Caco-2 (cell line): ENCODE data around the gene CTDSPL2. TPM values are rescaled to one million over a fixed set of nuclear protein-coding genes. Genes with fewer than 3 reads are reported as not detected.

Source experiments
- BruUV-seq: library from RNA; stranded (reverse); fragments of 400-500 nt; replicated peaks from 2 replicates; lab custom pipeline; 2021; lab: Mats Ljungman, UMichigan
- CTCF ChIA-PET: fragments of 300-600 bp; sonication (Branson Sonifier 250); formaldehyde crosslinking; loops from one replicate; lab custom pipeline; 2022; ENCODE audit warnings: antibody characterized with exemption; lab: Charles Lee
- POLR2A ChIA-PET: fragments of 300-600 bp; sonication (Branson Sonifier 250); formaldehyde crosslinking; loops from one replicate; lab custom pipeline; 2022; ENCODE audit warnings: antibody characterized with exemption; lab: Charles Lee
- DNase-seq, 2 experiments: peaks; one replicate each; pipeline versions ENCODE4 v3.0.0 to v3.0.0-alpha.2; 2020 to 2022
- H3K27me3 ChIP-seq: replicated peaks from 2 replicates; pipeline ENCODE4 v1.6.0; 2011; ENCODE audit warnings: low read length; ENCODE audit not compliant: control insufficient read depth, insufficient read depth
- H3K36me3 ChIP-seq: 2 replicates; pipeline ENCODE4 v1.5.1; 2011; ENCODE audit warnings: low read length; ENCODE audit not compliant: control insufficient read depth, insufficient read depth
- H3K4me1 ChIP-seq: fragments of 250-450 bp; sonication (Bioruptor Pico); 2 replicates; pipeline ENCODE4 v1.5.1; 2020; ENCODE audit warnings: mild to moderate bottlenecking
- H3K4me3 ChIP-seq: 2 replicates; pipeline ENCODE4 v1.5.1; 2011; ENCODE audit warnings: low read depth, mild to moderate bottlenecking, control low read depth, low read length
- H3K9me3 ChIP-seq: fragments of 250-450 bp; sonication (Bioruptor Pico); 2 replicates; pipeline ENCODE4 v1.5.1; 2020; ENCODE audit warnings: mild to moderate bottlenecking, moderate library complexity
- H3K27ac Mint-ChIP-seq: one replicate; pipeline ENCODE4 v1.8.0; 2022; ENCODE audit warnings: mixed read lengths; ENCODE audit not compliant: unreplicated experiment
- H3K27me3 Mint-ChIP-seq: one replicate; pipeline ENCODE4 v1.8.0; 2022; ENCODE audit warnings: mixed read lengths; ENCODE audit not compliant: insufficient read depth, unreplicated experiment
- H3K36me3 Mint-ChIP-seq: one replicate; pipeline ENCODE4 v1.8.0; 2022; ENCODE audit warnings: mild to moderate bottlenecking, mixed read lengths; ENCODE audit not compliant: insufficient read depth, unreplicated experiment
- H3K4me1 Mint-ChIP-seq: one replicate; pipeline ENCODE4 v1.8.0; 2022; ENCODE audit warnings: low read depth, mixed read lengths; ENCODE audit not compliant: unreplicated experiment
- H3K4me3 Mint-ChIP-seq: one replicate; pipeline ENCODE4 v1.8.0; 2022; ENCODE audit warnings: mild to moderate bottlenecking, moderate library complexity, mixed read lengths; ENCODE audit not compliant: unreplicated experiment
- H3K9me3 Mint-ChIP-seq: one replicate; pipeline ENCODE4 v1.8.0; 2022; ENCODE audit warnings: mixed read lengths; ENCODE audit not compliant: unreplicated experiment
- CTCF ChIP-seq, 2 experiments: fragments of 200-600 bp in 1 of 2; IDR thresholded peaks; 1 replicate in 1 of 2; 2 replicates in 1 of 2; pipeline versions ENCODE4 v1.5.1 to v1.8.0; 2011 to 2022; ENCODE audit warnings: antibody characterized with exemption in 1 of 2, control low read depth in 1 of 2, inconsistent platforms in 1 of 2, low read depth in 1 of 2, low read length in 1 of 2, mild to moderate bottlenecking in 1 of 2, moderate library complexity in 1 of 2; ENCODE audit not compliant: insufficient read depth in 1 of 2, severe bottlenecking in 1 of 2, unreplicated experiment in 1 of 2
- intact Hi-C: fragments of 100-400 bp; cut with micrococcal nuclease; formaldehyde crosslinking; loops from one replicate; pipeline ENCODE4 v1.10.0; 2022; ENCODE audit not compliant: unreplicated experiment
- total RNA-seq: library from RNA; stranded (reverse); gene quantifications from 2 replicates; pipeline ENCODE4 v1.2.3, GENCODE V29; 2022

The CTDSPL2 gene
- total RNA-seq, 1 experiment from 2014 or later = 60.8 TPM

GRCh38 chr15:44574734-44575133, 147.3 kb downstream of the CTDSPL2 start:
- H3K27me3 Mint-ChIP-seq = no peaks in the 10 kb centered on the region
- no TSS peak for BruUV-seq
- ChIA-PET CTCF (no interaction called here), POLR2A (interaction anchor here (0.6 kb wide), 1 partner anchor 26 kb away, joined by 3 read pairs; no protein-coding TSS in a partner anchor)
- no peak overlapping the region for H3K4me3 Mint-ChIP-seq
- no peaks in the 10 kb centered on the region for H3K4me1 ChIP-seq
- no peaks in the 10 kb centered on the region; the same call in 1 of the 2 replicates for H3K36me3 ChIP-seq
- H3K36me3 Mint-ChIP-seq = peaks cover 36% of the 10 kb centered on the region
- TF ChIP-seq CTCF (IDR thresholded peaks at IDR 0.05; ENCODE audit: insufficient read depth in 1 of 2, low read depth in 1 of 2, low read length in 1 of 2, severe bottlenecking in 1 of 2, unreplicated experiment in 1 of 2) = no peak
- no peak overlapping the region for H3K27ac Mint-ChIP-seq
- H3K27me3 ChIP-seq = no peaks in the 10 kb centered on the region
- DNase-seq = no peak
- intact Hi-C loops = no loop called here
- no peaks in the 10 kb centered on the region for H3K4me1 Mint-ChIP-seq
- H3K9me3 Mint-ChIP-seq = no peaks in the 10 kb centered on the region
- no peaks in the 10 kb centered on the region for H3K9me3 ChIP-seq
- H3K4me3 ChIP-seq = no peak overlapping the region

Other genes with a start within 250 kb of the CTDSPL2 start
- gene FRMD5, start 232.4 kb upstream of the CTDSPL2 start, total RNA-seq = 17.4 and 19.5 TPM in 2 replicates
- gene GOLM2, start 138.9 kb upstream of the CTDSPL2 start, total RNA-seq = 34.1 and 35.8 TPM in 2 replicates
- 179 and 182 TPM in 2 replicates for gene EIF3J, start 109.5 kb downstream of the CTDSPL2 start, total RNA-seq
- 43.3 and 45.7 TPM in 2 replicates for gene SPG11, start 236.0 kb downstream of the CTDSPL2 start, total RNA-seq